ENCODE measurements around the gene IRF2BP1.

DNA sequence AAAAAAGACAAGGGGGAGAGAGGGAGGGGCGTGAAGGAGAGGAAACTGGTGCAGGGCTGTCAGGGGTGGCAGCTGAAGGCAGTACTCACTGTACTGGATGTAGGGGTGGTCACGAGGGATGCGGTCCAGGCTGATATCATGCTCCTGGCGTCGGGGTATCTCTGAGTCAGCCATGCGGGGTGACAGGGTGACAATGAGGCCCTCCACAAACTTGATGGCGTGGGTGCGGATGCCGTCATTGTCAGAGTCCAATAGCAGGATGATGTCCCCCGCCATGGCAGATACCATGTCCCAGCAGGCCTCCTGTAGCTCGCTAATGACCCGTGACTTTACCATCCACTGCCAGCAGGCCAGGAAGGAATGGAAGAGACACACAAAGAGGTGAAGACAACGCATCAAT lies 38.3 kb downstream of the IRF2BP1 start:
- TF ChIP-seq, protein P1, sequence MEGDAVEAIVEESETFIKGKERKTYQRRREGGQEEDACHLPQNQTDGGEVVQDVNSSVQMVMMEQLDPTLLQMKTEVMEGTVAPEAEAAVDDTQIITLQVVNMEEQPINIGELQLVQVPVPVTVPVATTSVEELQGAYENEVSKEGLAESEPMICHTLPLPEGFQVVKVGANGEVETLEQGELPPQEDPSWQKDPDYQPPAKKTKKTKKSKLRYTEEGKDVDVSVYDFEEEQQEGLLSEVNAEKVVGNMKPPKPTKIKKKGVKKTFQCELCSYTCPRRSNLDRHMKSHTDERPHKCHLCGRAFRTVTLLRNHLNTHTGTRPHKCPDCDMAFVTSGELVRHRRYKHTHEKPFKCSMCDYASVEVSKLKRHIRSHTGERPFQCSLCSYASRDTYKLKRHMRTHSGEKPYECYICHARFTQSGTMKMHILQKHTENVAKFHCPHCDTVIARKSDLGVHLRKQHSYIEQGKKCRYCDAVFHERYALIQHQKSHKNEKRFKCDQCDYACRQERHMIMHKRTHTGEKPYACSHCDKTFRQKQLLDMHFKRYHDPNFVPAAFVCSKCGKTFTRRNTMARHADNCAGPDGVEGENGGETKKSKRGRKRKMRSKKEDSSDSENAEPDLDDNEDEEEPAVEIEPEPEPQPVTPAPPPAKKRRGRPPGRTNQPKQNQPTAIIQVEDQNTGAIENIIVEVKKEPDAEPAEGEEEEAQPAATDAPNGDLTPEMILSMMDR (IDR thresholded peaks at IDR 0.05): no peak
- TF ChIP-seq POLR2A (IDR thresholded peaks at IDR 0.05): no peak

All from Peyer's patch (tissue), 4 donors.